SK-N-SH treated with all-trans-retinoic acid at 6 μM for 48 hours (cell line): ENCODE data around the gene SEPTIN5.

ENCODE experiments used
- GLIS3 ChIP-seq: fragments of 250-450 bp; sonication (Bioruptor Pico); IDR thresholded peaks from 2 replicates; pipeline ENCODE4 v1.5.0; 2020; ENCODE audit warnings: mild to moderate bottlenecking, moderate library complexity
- ZFP30 ChIP-seq: fragments of 450-650 bp; formaldehyde crosslinking; IDR thresholded peaks from 2 replicates; pipeline ENCODE4 v1.5.0; 2022; ENCODE audit warnings: mild to moderate bottlenecking, moderate library complexity

- TF ChIP-seq GLIS3 (no peak), ZFP30 (CRISPR knock-in tag) (no peak)
These were observed 43.0 kb upstream of the SEPTIN5 start for GRCh38 chr22:19671316-19671715.
